Hair follicle dermal papilla cell (primary cell): ENCODE data around the gene ARHGAP4. TPM values are rescaled to one million over a fixed set of nuclear protein-coding genes. Genes with fewer than 3 reads are reported as not detected.

Experiments used
- total RNA-seq: library from RNA; depleted of rRNA; stranded (reverse); fragments of >200 nt; gene quantifications from 2 replicates; pipeline ENCODE4 v1.2.3, GENCODE V29; 2012

The ARHGAP4 gene
- 3.0 and 6.8 TPM in 2 replicates for total RNA-seq

GRCh38 chrX:153925739-153926551 lies at the start of gene ARHGAP4:
ARHGAP4 (minus strand) TSS chrX:153926264; CDS start chrX:153926202, 62 bp downstream.

GRCh38 chrX:153972368-153973126 lies 46.5 kb upstream of the ARHGAP4 start, which contains the start of gene TMEM187:
TMEM187 (plus strand) TSS chrX:153972754; CDS start chrX:153982063, 9,309 bp downstream.

GRCh38 chrX:153971450-153972367 lies 45.6 kb upstream of the ARHGAP4 start, which contains the start of gene HCFC1:
HCFC1 (minus strand) TSS chrX:153971818; CDS start chrX:153970840, 978 bp downstream.

GRCh38 chrX:153944140-153944799 lies 18.2 kb upstream of the ARHGAP4 start, which contains the start of gene RENBP:
RENBP (minus strand) TSS chrX:153944643; CDS start chrX:153944610, 33 bp downstream.

GRCh38 chrX:153934762-153935325 lies 8.8 kb upstream of the ARHGAP4 start, which contains the start of gene NAA10:
NAA10 (minus strand) TSS chrX:153935037; CDS start chrX:153934904, 133 bp downstream.

GRCh38 chrX:153903991-153904957 lies 21.8 kb downstream of the ARHGAP4 start, which contains the start of gene AVPR2:
AVPR2 (plus strand) TSS chrX:153904673; CDS start chrX:153905146, 473 bp downstream.

GRCh38 chrX:153885968-153886903 lies 39.8 kb downstream of the ARHGAP4 start, which contains the start of gene L1CAM:
L1CAM (minus strand) TSS chrX:153886173; CDS start chrX:153875836, 10,337 bp downstream.

Other genes starting within 250 kb of the ARHGAP4 start
- gene SLC6A8, start 238.3 kb downstream of the ARHGAP4 start, total RNA-seq = 5.6 and 8.0 TPM in 2 replicates
- 83.4 and 90.6 TPM in 2 replicates for gene BCAP31, start 201.9 kb downstream of the ARHGAP4 start, total RNA-seq
- gene ABCD1, start 201.4 kb downstream of the ARHGAP4 start, total RNA-seq = 22.1 and 22.3 TPM in 2 replicates
- gene PLXNB3, start 162.0 kb downstream of the ARHGAP4 start, total RNA-seq = 7.7 and 9.2 TPM in 2 replicates
- gene SRPK3, start 145.2 kb downstream of the ARHGAP4 start, total RNA-seq = 0.16 and 0.61 TPM in 2 replicates
- gene IDH3G, start 131.9 kb downstream of the ARHGAP4 start, total RNA-seq = 60.8 and 69.9 TPM in 2 replicates
- gene SSR4, start 131.6 kb downstream of the ARHGAP4 start, total RNA-seq = 121 and 143 TPM in 2 replicates
- 1.6 and 1.8 TPM in 2 replicates for gene PDZD4, start 95.7 kb downstream of the ARHGAP4 start, total RNA-seq
- gene L1CAM, start 40.1 kb downstream of the ARHGAP4 start, total RNA-seq = 47.4 and 72.6 TPM in 2 replicates
- gene AVPR2, start 21.6 kb downstream of the ARHGAP4 start, total RNA-seq = not detected in 2 replicates
- gene NAA10, start 8.8 kb upstream of the ARHGAP4 start, total RNA-seq = 55.9 and 63.4 TPM in 2 replicates
- 5.5 and 6.2 TPM in 2 replicates for gene RENBP, start 18.4 kb upstream of the ARHGAP4 start, total RNA-seq
- 32.9 and 33.0 TPM in 2 replicates for gene HCFC1, start 45.6 kb upstream of the ARHGAP4 start, total RNA-seq
- 7.0 and 7.3 TPM in 2 replicates for gene TMEM187, start 46.5 kb upstream of the ARHGAP4 start, total RNA-seq
- 89.9 and 94.7 TPM in 2 replicates for gene IRAK1, start 93.6 kb upstream of the ARHGAP4 start, total RNA-seq
- 40.7 TPM in 2 replicates for gene MECP2, start 171.5 kb upstream of the ARHGAP4 start, total RNA-seq
- not detected in 2 replicates for gene OPN1LW, start 218.0 kb upstream of the ARHGAP4 start, total RNA-seq